DND-41 (cell line): ENCODE results near the gene WIPF3.

Experiments
- CTCF ChIP-seq: IDR thresholded peaks from 2 replicates; pipeline ENCODE4 v1.5.1; 2012; ENCODE audit warnings: borderline replicate concordance, low read length, moderate library complexity, mild to moderate bottlenecking; ENCODE audit not compliant: poor library complexity, severe bottlenecking; ENCODE audit errors: extremely low read depth
- EZH2 ChIP-seq: IDR thresholded peaks from 3 replicates; pipeline ENCODE4 v1.6.1; 2012; ENCODE audit warnings: borderline replicate concordance, low read depth, mild to moderate bottlenecking, moderate library complexity, low read length, inconsistent platforms; ENCODE audit not compliant: severe bottlenecking

- TF ChIP-seq CTCF (no peak), EZH2 (no peak)
Observed at GRCh38 chr7:29851487-29851886, 45.2 kb downstream of the WIPF3 start.
